Transverse colon (tissue), 3 donors: Measurements from ENCODE around the gene LRRC42.

Source experiments
- POLR2A ChIP-seq: fragments of 450-650 bp; IDR thresholded peaks from one replicate; pipeline ENCODE4 v1.6.1; 2016; ENCODE audit warnings: antibody characterized with exemption, mild to moderate bottlenecking, moderate library complexity
- TF ChIP-seq, protein P1 (sequence below), 5 experiments: fragments of 200-600 bp in 3 of 5; fragments of 450-650 bp in 2 of 5; sonication (generic) in 3 of 5; IDR thresholded peaks; 1 replicate in 2 of 5; 2 replicates in 3 of 5; pipeline ENCODE4 v1.5.1; 2016 to 2017; ENCODE audit warnings: antibody characterized with exemption in 5 of 5, inconsistent platforms in 3 of 5, mild to moderate bottlenecking in 2 of 5, moderate library complexity in 1 of 5

DNA sequence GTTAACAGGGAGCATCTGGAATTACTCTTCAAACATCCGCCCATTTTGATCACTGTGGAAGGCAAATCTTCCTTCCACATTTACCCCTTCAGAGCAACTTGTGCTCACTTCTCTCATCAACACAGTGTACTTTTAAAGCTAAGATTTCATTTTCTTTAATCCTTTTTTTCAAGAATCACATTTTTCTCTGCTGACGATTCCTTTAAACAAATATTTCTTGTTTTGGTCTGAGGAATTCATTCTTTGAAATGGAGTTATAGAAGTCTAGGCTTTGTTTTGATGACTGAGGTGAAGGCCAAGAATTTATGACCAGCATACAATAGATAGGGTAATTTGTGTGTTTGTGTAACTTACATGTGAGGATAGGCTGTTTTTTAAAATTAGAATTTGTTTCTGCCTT lies 25.6 kb downstream of the LRRC42 start:
- no peak for TF ChIP-seq POLR2A
- TF ChIP-seq, protein P1, sequence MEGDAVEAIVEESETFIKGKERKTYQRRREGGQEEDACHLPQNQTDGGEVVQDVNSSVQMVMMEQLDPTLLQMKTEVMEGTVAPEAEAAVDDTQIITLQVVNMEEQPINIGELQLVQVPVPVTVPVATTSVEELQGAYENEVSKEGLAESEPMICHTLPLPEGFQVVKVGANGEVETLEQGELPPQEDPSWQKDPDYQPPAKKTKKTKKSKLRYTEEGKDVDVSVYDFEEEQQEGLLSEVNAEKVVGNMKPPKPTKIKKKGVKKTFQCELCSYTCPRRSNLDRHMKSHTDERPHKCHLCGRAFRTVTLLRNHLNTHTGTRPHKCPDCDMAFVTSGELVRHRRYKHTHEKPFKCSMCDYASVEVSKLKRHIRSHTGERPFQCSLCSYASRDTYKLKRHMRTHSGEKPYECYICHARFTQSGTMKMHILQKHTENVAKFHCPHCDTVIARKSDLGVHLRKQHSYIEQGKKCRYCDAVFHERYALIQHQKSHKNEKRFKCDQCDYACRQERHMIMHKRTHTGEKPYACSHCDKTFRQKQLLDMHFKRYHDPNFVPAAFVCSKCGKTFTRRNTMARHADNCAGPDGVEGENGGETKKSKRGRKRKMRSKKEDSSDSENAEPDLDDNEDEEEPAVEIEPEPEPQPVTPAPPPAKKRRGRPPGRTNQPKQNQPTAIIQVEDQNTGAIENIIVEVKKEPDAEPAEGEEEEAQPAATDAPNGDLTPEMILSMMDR (IDR thresholded peaks at IDR 0.05): no peak
